Loucy (cell line): Measurements from ENCODE around the gene NLGN2.

ENCODE experiments used
- CTCF ChIP-seq: fragments of 200-600 bp; sonication (generic); conservative IDR thresholded peaks from 2 replicates; pipeline ENCODE4 v1.5.1; 2014; ENCODE audit warnings: mild to moderate bottlenecking, antibody characterized with exemption, low read length
- EZH2phosphoT487 ChIP-seq: fragments of 200-600 bp; IDR thresholded peaks from 2 replicates; pipeline ENCODE4 v1.6.1; 2018; ENCODE audit warnings: antibody characterized with exemption, mild to moderate bottlenecking, moderate library complexity, borderline replicate concordance

- no peak for TF ChIP-seq CTCF
- no peak for TF ChIP-seq EZH2phosphoT487
These were observed 4.0 kb upstream of the NLGN2 start for GRCh38 chr17:7403727-7403976.
